Measurements from ENCODE around the gene TSPO.

The TSPO gene

DNA sequence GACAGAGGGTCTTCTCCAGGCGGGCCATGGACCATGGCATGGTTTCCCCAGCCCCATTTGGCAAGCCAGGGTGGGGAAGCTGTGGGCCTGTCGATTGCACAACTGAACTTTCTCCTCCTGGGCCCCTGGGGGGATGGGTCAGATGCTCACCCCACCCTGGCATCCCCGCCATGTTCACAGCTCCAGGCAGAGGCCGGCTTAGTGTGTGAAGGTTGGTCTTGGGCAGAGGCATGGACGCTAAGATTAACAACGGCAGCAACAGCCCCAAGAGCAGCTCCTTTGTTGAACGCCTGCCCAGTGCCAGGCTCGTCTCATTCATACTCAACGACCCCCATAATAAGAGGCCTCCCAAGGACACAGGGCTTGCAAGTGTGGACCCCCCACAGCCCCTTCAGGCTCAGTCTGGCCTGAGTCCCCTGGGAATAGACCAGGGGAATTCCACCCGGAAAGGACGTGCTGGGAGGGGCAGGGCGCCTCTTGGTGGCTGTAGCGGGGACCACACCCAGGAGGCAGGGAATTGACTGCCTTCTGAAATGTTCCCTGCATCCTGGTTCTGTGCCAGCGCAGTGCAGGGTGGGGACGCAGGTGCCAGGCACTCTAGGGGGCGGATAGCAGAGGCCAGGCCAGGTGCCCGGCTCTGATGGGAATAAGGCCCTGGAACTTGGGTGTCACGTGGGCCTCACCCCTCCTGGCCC, 8.3 kb downstream of the TSPO start:
- DNase-seq (ENCODE audit: low spot score), result peak; percentile 87

DNA sequence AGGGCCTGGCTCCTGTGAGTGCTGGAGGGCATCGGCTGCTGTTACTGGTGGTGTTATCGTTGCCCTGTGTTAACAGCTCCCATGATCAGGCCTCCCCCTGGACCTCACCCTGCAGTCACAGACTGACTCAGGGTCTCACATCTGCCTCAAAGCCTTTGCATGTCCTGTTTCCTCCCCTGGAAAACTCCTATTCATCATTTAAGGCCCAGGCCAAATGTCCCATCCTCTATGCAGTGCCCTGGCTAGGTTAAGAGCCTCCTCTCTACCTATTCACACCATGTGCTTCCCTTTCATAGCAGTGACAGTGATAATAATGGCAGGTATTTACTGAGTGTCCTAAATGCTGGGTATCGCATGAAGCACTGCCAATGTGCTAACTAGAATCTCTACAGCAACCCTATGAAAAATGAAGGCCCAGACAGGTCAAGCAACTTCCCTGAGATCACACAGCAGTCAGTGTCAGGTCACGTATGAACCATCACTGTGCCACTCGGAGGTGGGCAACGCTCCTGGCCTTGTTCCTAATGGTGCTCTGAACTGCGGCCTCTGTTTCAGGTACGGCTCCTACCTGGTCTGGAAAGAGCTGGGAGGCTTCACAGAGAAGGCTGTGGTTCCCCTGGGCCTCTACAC, 9.3 kb downstream of the TSPO start:
- no peak for DNase-seq (ENCODE audit: low spot score)

DNA sequence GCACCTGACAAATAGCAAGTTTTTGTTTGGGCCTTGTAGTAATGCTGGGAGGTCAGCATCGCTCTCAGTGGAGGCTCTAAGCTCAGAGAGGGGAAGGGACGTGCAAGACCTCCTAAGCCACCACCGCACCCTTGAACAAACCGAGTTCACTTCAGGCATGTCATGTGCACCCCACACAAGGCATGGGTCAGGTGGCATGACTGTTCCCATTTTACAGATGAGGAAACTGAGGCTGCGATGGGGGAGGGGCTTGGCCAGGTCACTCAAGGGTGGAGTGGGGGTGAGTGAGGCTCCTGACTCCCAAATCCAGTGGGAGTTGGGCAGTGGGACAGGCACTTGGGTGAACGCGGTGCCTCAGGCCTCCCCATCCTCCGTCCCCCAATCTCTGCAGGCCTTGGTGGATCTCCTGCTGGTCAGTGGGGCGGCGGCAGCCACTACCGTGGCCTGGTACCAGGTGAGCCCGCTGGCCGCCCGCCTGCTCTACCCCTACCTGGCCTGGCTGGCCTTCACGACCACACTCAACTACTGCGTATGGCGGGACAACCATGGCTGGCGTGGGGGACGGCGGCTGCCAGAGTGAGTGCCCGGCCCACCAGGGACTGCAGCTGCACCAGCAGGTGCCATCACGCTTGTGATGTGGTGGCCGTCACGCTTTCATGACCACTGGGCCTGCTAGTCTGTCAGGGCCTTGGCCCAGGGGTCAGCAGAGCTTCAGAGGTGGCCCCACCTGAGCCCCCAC, 11.2 kb downstream of the TSPO start:
- no peak for DNase-seq (ENCODE audit: low spot score)

DNA sequence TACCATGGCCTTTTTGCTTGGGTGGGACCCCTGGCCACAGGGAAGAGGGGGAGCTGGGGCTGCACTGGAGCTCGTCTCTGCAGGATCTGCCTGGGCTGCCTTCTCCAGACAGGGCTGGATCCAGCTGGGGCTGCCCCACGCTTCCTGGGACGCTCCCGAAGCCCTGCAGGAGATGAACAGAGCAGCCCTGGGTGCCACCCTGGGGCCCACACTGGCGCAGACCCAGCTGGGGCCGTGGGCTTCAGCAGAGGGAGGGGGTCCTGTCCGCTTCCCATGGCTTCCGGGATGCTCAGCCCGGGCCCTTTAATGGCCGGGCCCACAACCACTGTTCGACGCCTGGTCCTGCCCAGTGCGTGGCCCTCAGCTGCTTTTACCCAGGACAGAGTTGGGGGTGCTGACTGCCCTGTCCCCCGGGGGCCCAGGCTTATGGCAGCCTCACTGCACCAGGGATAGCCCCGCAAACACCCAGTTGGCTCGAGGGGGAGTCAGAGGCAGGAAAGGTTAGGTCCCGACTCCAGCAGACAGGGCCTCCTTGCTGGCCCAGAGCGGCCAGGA, 12.0 kb downstream of the TSPO start:
- DNase-seq (ENCODE audit: low spot score), result no peak

DNA sequence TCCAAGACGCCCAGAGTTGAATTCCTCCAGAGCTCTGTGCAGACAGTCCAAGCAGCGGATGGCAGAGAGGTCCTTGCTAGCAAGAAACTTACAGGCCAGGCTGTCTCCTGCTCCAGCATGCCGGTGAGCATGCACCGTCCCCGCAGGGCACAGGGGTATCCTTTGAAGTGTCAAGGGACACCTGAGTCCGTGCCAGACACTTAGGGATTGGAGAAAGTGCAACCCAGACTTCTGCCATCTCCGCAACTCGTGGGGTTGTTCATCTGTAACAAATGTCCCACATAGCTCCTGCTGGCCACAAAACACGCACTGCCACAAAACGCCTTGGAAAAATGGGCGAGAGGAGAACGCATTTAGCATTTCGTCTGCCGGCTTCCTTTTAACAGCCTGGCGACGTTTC, 13.3 kb downstream of the TSPO start:
- DNase-seq (ENCODE audit: low spot score), result no peak

DNA sequence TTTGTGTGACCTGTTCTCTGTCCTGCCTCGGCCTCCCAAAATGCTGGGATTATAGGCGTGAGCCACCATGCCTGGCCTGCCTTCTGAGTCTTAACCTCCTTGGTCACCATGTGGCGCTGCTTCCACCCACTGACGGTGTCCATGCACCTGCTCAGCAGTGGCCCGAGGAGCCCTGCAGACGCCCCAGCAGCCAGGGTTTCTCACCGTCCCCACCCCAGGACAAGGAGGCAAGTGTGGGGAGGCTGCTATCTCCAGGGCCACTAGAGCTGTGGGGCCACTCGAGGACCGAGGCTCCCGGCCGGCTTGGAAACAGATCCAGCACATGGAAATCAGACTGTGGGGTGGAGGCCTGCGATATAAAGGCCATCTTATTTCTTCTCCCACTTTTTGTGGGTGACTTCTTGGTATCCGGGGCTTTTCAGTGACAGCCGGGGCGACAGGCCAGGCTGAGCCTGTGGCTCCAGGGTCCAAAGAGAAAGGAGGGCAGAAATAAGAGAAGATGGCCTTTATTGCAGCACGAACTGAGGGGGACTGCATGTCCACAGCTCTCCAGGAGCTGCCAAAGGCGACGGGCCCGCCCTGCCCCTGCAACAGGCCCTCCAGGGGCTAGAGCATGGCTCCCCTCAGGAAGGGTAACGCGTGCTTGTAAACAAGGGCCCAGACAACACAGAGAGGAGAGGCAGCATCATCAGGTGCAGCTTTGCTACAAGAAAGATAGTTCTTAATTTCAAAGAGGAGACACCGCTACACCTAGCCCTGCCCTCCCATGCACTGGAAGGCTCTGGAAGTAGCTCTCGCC, 15.0 kb downstream of the TSPO start:
- DNase-seq (ENCODE audit: low spot score), result no peak

DNA sequence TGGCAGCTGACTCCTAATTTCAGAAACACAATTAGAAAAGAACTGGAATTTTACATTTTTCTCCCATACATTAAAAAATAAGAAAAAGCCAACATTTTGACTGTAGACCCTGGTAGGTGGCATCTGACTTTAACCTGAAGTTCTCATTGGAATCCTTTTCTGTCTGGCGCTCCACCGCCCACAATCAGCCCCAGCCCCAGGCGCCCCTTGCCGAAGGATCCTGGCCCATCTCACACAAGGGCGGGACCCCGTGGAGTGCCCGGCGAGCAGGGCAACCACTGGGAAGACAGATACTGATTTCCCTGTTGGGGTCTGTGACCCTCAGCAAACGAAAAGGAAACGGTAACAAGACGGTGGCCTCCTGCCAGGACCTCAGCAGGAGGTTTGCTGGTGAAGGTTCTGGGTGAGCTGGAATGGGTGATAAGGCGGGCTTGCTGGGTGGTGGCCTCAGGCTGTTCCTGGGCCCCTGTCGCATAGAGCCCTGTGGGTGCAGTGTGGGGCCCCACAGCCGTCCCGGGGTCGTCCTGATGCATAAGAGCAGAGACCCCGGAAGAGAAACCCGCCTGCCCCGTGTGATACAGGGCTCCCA, 15.7 kb downstream of the TSPO start:
- DNase-seq (ENCODE audit: low spot score), result no peak

GRCh38 chr22:43168471-43169309, 17.3 kb downstream of the TSPO start:
- DNase-seq (ENCODE audit: low spot score), result no peak

DNA sequence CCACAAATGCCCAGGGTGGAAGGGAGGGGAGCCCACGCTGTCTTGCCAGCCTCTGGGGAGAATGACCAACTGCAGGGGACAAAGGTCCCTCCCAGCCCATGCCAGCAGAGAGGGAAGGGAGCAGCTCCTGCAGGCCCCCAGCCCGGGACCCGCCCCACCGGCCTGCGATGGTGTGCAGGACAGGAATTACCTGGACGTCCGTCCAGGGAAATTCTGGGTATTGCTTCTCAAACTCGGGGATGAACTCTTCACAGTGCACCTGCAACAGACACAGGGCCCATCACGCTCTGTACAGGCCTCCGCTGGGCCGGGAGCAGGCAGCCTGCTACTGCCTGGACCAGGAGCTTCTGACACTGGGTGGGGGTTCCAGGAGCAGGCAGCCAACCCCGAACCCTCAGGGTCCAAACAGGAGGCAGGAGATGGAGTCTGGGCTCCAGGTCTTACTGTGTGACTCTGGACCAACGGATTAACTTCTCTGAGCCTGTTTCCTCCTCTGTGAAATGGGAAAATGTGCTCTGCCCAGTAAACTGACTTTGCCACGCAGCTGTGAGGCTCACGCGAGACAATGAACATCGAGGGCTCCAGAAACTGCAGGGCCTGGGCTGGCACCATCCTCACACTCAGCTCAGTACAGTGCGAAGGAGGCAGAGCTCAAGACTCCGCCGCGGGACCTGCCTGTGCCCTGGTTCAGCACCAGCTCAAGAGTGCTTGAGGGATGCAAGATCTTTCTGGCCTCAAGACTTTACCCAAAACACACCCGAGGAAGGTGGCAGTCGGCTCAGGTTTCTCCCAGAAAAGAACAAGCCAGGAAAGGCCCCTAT, 18.2 kb downstream of the TSPO start:
- DNase-seq (ENCODE audit: low spot score), result no peak

DNA sequence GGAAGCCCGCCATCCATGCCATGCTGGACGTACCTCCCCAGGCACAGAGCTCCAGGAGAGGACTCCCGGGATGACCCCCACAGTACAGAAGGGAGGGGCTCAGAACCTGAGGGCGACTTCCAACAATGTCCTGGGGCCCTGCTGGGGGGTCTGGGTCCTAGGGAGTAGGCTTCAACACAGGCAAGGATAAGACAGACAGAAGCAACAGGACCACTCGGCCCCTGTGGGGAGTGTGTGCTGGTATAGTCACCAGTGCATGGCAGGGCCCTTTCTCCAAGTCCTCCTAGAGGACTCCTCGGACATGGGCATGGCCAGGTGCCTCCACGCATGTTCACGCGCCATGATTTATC, 18.7 kb downstream of the TSPO start:
- DNase-seq (ENCODE audit: low spot score), result no peak

DNA sequence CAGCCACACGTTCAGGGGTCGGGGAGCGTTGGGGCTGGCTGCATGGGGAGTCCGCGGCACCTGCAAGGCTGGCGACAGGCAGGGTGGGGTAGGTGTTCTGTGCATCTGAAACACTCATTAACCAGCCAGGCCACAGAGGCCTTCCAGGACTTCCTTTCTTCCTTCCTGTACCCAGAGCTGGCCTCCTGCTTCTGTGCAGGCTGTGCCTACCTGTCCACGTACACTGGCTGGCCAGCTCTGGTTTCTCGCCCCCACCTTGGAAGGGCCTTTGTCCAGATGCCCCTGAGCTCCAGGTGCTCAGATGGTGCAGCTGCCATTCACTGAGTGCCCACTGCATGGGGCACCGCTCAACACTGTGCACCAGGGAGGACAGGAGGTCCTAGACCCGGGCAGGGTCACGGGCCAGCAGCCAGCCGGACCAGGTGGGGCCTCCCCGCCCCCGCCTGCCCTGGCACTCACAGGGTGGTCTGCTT, 19.7 kb downstream of the TSPO start:
- DNase-seq (ENCODE audit: low spot score), result no peak

DNA sequence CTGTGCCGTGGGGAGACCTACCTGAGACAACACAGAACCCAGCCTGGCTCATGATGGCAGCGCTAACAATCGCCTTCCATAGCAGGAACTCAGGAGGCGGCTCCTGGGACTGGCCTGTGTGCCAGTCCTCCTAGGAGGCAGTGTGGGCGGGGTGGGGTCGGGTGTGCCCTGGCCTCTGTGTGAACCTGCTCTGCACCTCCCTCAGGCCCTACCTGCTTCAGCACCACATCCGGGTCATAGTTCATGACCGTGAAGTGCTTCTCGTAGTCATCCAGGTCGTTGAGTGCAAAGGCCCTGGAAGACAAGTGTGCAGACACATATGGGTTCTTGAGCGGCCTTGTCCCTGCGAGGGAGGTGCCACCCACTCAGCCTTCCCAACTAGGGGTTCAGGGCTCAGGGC, 20.2 kb downstream of the TSPO start:
- DNase-seq (ENCODE audit: low spot score), result no peak

- DNase-seq (ENCODE audit: low spot score), result no peak
Observed at GRCh38 chr22:43172191-43172590, 20.8 kb downstream of the TSPO start.

GRCh38 chr22:43173566-43173965, 22.2 kb downstream of the TSPO start:
- DNase-seq (ENCODE audit: low spot score), result no peak

- no peak for DNase-seq (ENCODE audit: low spot score)
Observed at GRCh38 chr22:43173976-43174720, 22.8 kb downstream of the TSPO start.

- DNase-seq (ENCODE audit: low spot score), result no peak
Observed at GRCh38 chr22:43174941-43175531, 23.7 kb downstream of the TSPO start.

- no peak for DNase-seq (ENCODE audit: low spot score)
Observed at GRCh38 chr22:43176090-43176489, 24.7 kb downstream of the TSPO start.

- no peak for DNase-seq (ENCODE audit: low spot score)
Observed at GRCh38 chr22:43177479-43177878, 26.1 kb downstream of the TSPO start.
